Measurements from ENCODE around the gene SUFU.
"Not testable (repeated sequence)": the region's sequence is repeated elsewhere in the genome, so short reads cannot be mapped to it uniquely, and the experiment has no call there.

Gene SUFU

GRCh38 chr10:102514487-102515311 is 10.9 kb downstream of the SUFU start:
- no peak for DNase-seq

GRCh38 chr10:102515724-102516123 is 12.0 kb downstream of the SUFU start:
- DNase-seq = no peak

- peak; percentile 82 for DNase-seq
Observed at GRCh38 chr10:102517553-102517952, 13.8 kb downstream of the SUFU start.

- no peak for DNase-seq
Observed at GRCh38 chr10:102519246-102519825, 15.6 kb downstream of the SUFU start.

- DNase-seq = no peak
Observed at GRCh38 chr10:102522874-102523249, 19.1 kb downstream of the SUFU start.

- peak; percentile 56 for DNase-seq
Observed at GRCh38 chr10:102523250-102524029, 19.7 kb downstream of the SUFU start.

- DNase-seq = no peak
Observed at GRCh38 chr10:102524746-102525145, 21.0 kb downstream of the SUFU start.

GRCh38 chr10:102527546-102527945 is 23.8 kb downstream of the SUFU start:
- DNase-seq = peak; percentile 78

GRCh38 chr10:102534333-102534732 is 30.6 kb downstream of the SUFU start:
- DNase-seq = no peak

GRCh38 chr10:102534966-102535365 is 31.2 kb downstream of the SUFU start:
- DNase-seq = not testable (repeated sequence)

GRCh38 chr10:102535481-102536147 is 31.8 kb downstream of the SUFU start:
- no peak for DNase-seq

- DNase-seq = no peak
Observed at GRCh38 chr10:102537367-102537766, 33.6 kb downstream of the SUFU start.

- no peak for DNase-seq
Observed at GRCh38 chr10:102537948-102538347, 34.2 kb downstream of the SUFU start.

GRCh38 chr10:102538811-102539210 is 35.0 kb downstream of the SUFU start:
- no peak for DNase-seq

GRCh38 chr10:102540023-102540422 is 36.3 kb downstream of the SUFU start:
- peak; percentile 33 for DNase-seq

GRCh38 chr10:102542800-102543418 is 39.1 kb downstream of the SUFU start:
- peak; percentile 21 for DNase-seq

GRCh38 chr10:102545265-102545871 is 41.6 kb downstream of the SUFU start:
- no peak for DNase-seq

- DNase-seq = no peak
Observed at GRCh38 chr10:102545997-102546396, 42.2 kb downstream of the SUFU start.

- no peak for DNase-seq
Observed at GRCh38 chr10:102546606-102547320, 43.0 kb downstream of the SUFU start.

- DNase-seq = no peak
Observed at GRCh38 chr10:102549549-102549948, 45.8 kb downstream of the SUFU start.

- no peak for DNase-seq
Observed at GRCh38 chr10:102550636-102551210, 47.0 kb downstream of the SUFU start.
